Aorta (tissue), 5 donors: ENCODE results near the gene FLVCR2. TPM values are rescaled to one million over a fixed set of nuclear protein-coding genes. Genes with fewer than 3 reads are reported as not detected.
A peak's percentile ranks its signal among the peaks of the same experiment; 100 is the strongest.

Experiments used
- ATAC-seq: fragments of 200-7000 bp; cut with Tn5 transposase; one replicate; pipeline ENCODE4 v1.9.1; 2022; ENCODE audit warnings: moderate library complexity; ENCODE audit not compliant: low FRiP score
- DNase-seq, 2 donors: peaks; one replicate each; pipeline ENCODE4 v3.0.0-alpha.2; 2020
- H3K27ac ChIP-seq, 2 donors: one replicate each; pipeline ENCODE4 v1.5.1; 2013; ENCODE audit warnings: low read length in 2 of 2, mild to moderate bottlenecking in 2 of 2, moderate library complexity in 2 of 2, control low read depth in 1 of 2, inconsistent platforms in 1 of 2, low read depth in 1 of 2
- H3K27me3 ChIP-seq, 2 donors: one replicate each; pipeline ENCODE4 v1.6.1; 2013; ENCODE audit warnings: control low read depth in 1 of 2, low read length in 1 of 2, mild to moderate bottlenecking in 1 of 2, moderate library complexity in 1 of 2; ENCODE audit not compliant: insufficient read depth in 2 of 2, control insufficient read depth in 1 of 2
- H3K36me3 ChIP-seq, 2 donors: one replicate each; pipeline ENCODE4 v1.6.1; 2013; ENCODE audit warnings: control low read depth in 1 of 2, low read length in 1 of 2, mild to moderate bottlenecking in 1 of 2; ENCODE audit not compliant: insufficient read depth in 2 of 2, control insufficient read depth in 1 of 2
- H3K4me1 ChIP-seq, 2 donors: one replicate each; pipeline ENCODE4 v1.6.1; 2013; ENCODE audit warnings: low read length in 2 of 2, control low read depth in 1 of 2, mild to moderate bottlenecking in 1 of 2, moderate library complexity in 1 of 2; ENCODE audit not compliant: insufficient read depth in 2 of 2, control insufficient read depth in 1 of 2
- H3K4me3 ChIP-seq, 2 donors: one replicate each; pipeline ENCODE4 v1.5.1; 2013; ENCODE audit warnings: low read length in 2 of 2, control low read depth in 1 of 2, mild to moderate bottlenecking in 1 of 2
- H3K9me3 ChIP-seq: one replicate; pipeline ENCODE4 v1.6.1; 2013; ENCODE audit warnings: mild to moderate bottlenecking, low read length; ENCODE audit not compliant: control insufficient read depth
- WGBS, 2 donors: extraction: QIAGEN DNeasy Blood & Tissue Kit; methylation state at CpG; one replicate each; pipeline ENCODE4 v1.1.7; 2013; 5-methylcytosine and 5-hydroxymethylcytosine counted together
- intact Hi-C, 2 donors: fragments of 100-400 bp; cut with DNase I; formaldehyde crosslinking; loops; one replicate each; pipeline versions ENCODE4 v1.14.2 to v1.15.0; 2022
- polyA plus RNA-seq, 2 donors: library from polyadenylated mRNA; stranded (reverse); fragments of 200-250 nt; gene quantifications; one replicate each; pipeline ENCODE4 v1.2.3, GENCODE V29; 2013
- total RNA-seq, 2 donors: library from RNA; stranded (reverse); fragmentation: NEBNext Ultra II Directional; extraction: Animal tissue kit (Norgen Biotek cat#: 25700); gene quantifications; one replicate each; pipeline ENCODE4 v1.2.1, GENCODE V29; 2021
- donor health status: healthy with polysubstance abuse.
- donor health status: Bipolar disorder and iron deficiency.
- donor health status: DM: no; HTN: no; CAD: no.
- donor health status: DM: no; HTN: no; CAD: no.
- donor health status: DM: yes; HTN: yes; CAD: no.

The FLVCR2 gene
- total and polyA plus RNA-seq, 4 donors: 0.38 to 15.4 (median 11.1) TPM

- ATAC-seq (no peak), DNase-seq (no peak)
- intact Hi-C loops: no loop called here
- no peaks in the 10 kb centered on the region for H3K36me3 ChIP-seq
- WGBS, 2 donors: 78 to 80% methylated on average over 3 of the region's 3 CpGs
- H3K4me1 ChIP-seq: no peaks in the 10 kb centered on the region
- no peak overlapping the region for H3K4me3 ChIP-seq
- no peaks in the 10 kb centered on the region for H3K9me3 ChIP-seq
- H3K27ac ChIP-seq: no peak overlapping the region
- H3K27me3 ChIP-seq: no peaks in the 10 kb centered on the region
Observed at GRCh38 chr14:75662966-75663365, 84.5 kb downstream of the FLVCR2 start.

GRCh38 chr14:75667099-75667765 is 88.8 kb downstream of the FLVCR2 start:
- 85 to 91% methylated on average over 2 of the region's 2 CpGs for WGBS, 2 donors
- no peaks in the 10 kb centered on the region for H3K9me3 ChIP-seq
- no peak for DNase-seq
- no peaks in the 10 kb centered on the region for H3K27me3 ChIP-seq
- intact Hi-C loops: no loop called here
- no peaks in the 10 kb centered on the region for H3K4me1 ChIP-seq
- no peak overlapping the region for H3K27ac ChIP-seq
- H3K36me3 ChIP-seq: no peaks in the 10 kb centered on the region
- H3K4me3 ChIP-seq: no peak overlapping the region
- ATAC-seq: no peak

- WGBS, 2 donors: 92 to 100% methylated on average over 1 of the region's 1 CpG
- H3K36me3 ChIP-seq: no peaks in the 10 kb centered on the region
- intact Hi-C loops: no loop called here
Observed at GRCh38 chr14:75672605-75673192, 94.3 kb downstream of the FLVCR2 start.

GRCh38 chr14:75673345-75674035 is 95.1 kb downstream of the FLVCR2 start:
- Histone ChIP-seq H3K9me3 (no peaks in the 10 kb centered on the region), H3K27ac (no peak overlapping the region), H3K4me1 (peaks cover 0 to 1% of the 10 kb centered on the region in 2 donors), H3K36me3 (no peaks in the 10 kb centered on the region), H3K27me3 (no peaks in the 10 kb centered on the region), H3K4me3 (no peak overlapping the region)
- ATAC-seq (no peak), DNase-seq (no peak)
- intact Hi-C loops: no loop called here
- WGBS, 2 donors: 96% methylated on average over 4 of the region's 4 CpGs

More at GRCh38 chr14:75672605-75673192, 94.3 kb downstream of the FLVCR2 start:
- Histone ChIP-seq H3K27me3 (no peaks in the 10 kb centered on the region), H3K4me3 (no peak overlapping the region), H3K4me1 (peaks cover 0 to 1% of the 10 kb centered on the region in 2 donors), H3K9me3 (no peaks in the 10 kb centered on the region), H3K27ac (no peak overlapping the region)
- ATAC-seq: no peak
- DNase-seq: no peak

GRCh38 chr14:75675265-75675960 is 97.0 kb downstream of the FLVCR2 start:
- 62 to 64% methylated on average over 2 of the region's 2 CpGs for WGBS, 2 donors
- intact Hi-C loops: no loop called here
- ATAC-seq: no peak
- no peaks in the 10 kb centered on the region for H3K27me3 ChIP-seq
- peaks cover 0 to 1% of the 10 kb centered on the region in 2 donors for H3K4me1 ChIP-seq
- H3K4me3 ChIP-seq: no peak overlapping the region
- no peaks in the 10 kb centered on the region for H3K36me3 ChIP-seq
- DNase-seq: no peak
- H3K27ac ChIP-seq: no peak overlapping the region
- no peaks in the 10 kb centered on the region for H3K9me3 ChIP-seq

- no peak for DNase-seq
- Histone ChIP-seq H3K36me3 (peaks cover 3 to 5% of the 10 kb centered on the region in 2 donors), H3K27ac (no peak overlapping the region), H3K4me3 (no peak overlapping the region), H3K9me3 (no peaks in the 10 kb centered on the region), H3K4me1 (no peaks in the 10 kb centered on the region), H3K27me3 (no peaks in the 10 kb centered on the region)
- intact Hi-C loops: no loop called here
- ATAC-seq: no peak
- 83 to 89% methylated on average over 2 of the region's 2 CpGs for WGBS, 2 donors
Observed at GRCh38 chr14:75685910-75686309, 107.5 kb downstream of the FLVCR2 start.

- DNase-seq (peak in 1 of 2 donors; percentile 49), ATAC-seq (peak; percentile 64)
- intact Hi-C loops: no loop called here
- WGBS, 2 donors: 90 to 91% methylated on average over 2 of the region's 2 CpGs
- H3K4me1 ChIP-seq: no peaks in the 10 kb centered on the region
- H3K9me3 ChIP-seq: no peaks in the 10 kb centered on the region
- no peaks in the 10 kb centered on the region for H3K27me3 ChIP-seq
- peaks cover 2 to 12% of the 10 kb centered on the region in 2 donors for H3K36me3 ChIP-seq
- H3K27ac ChIP-seq: no peak overlapping the region
- H3K4me3 ChIP-seq: no peak overlapping the region
Observed at GRCh38 chr14:75689012-75689411, 110.6 kb downstream of the FLVCR2 start.

- H3K36me3 ChIP-seq: peaks cover 2 to 12% of the 10 kb centered on the region in 2 donors
Observed at GRCh38 chr14:75690010-75690409, 111.6 kb downstream of the FLVCR2 start.

More at GRCh38 chr14:75690010-75690409, 111.6 kb downstream of the FLVCR2 start:
- intact Hi-C loops: no loop called here
- no peak overlapping the region for H3K27ac ChIP-seq
- ATAC-seq (no peak), DNase-seq (no peak)
- H3K9me3 ChIP-seq: no peaks in the 10 kb centered on the region
- no peaks in the 10 kb centered on the region for H3K27me3 ChIP-seq
- H3K4me1 ChIP-seq: no peaks in the 10 kb centered on the region
- WGBS, 2 donors: 90 to 91% methylated on average over 7 of the region's 7 CpGs
- no peak overlapping the region for H3K4me3 ChIP-seq
